Right lobe of liver (tissue), 6 donors: Measurements from ENCODE around the gene POU2F3. TPM values are rescaled to one million over a fixed set of nuclear protein-coding genes. Genes with fewer than 3 reads are reported as not detected.

Experiments
- ATAC-seq, 4 donors: fragments of 200-7000 bp; cut with Tn5 transposase; one replicate each; pipeline ENCODE4 v1.9.1; 2020; ENCODE audit warnings: mild to moderate bottlenecking in 4 of 4, moderate library complexity in 4 of 4
- DNase-seq, 3 donors: peaks; one replicate each; pipeline ENCODE4 v3.0.0-alpha.2; 2020
- H3K27ac ChIP-seq, 3 donors: fragments of 200-600 bp; one replicate each; pipeline ENCODE4 v1.8.0; 2022
- H3K27me3 ChIP-seq, 2 donors: fragments of 200-600 bp; one replicate each; pipeline ENCODE4 v1.8.0; 2022
- H3K36me3 ChIP-seq, 4 donors: fragments of 200-600 bp; sonication (generic) in 1 of 4; one replicate each; pipeline versions ENCODE4 v1.5.1 to v1.8.0; 2017 to 2022; ENCODE audit warnings: control low read depth in 1 of 4
- H3K4me1 ChIP-seq, 4 donors: fragments of 200-600 bp; sonication (generic) in 1 of 4; one replicate each; pipeline versions ENCODE4 v1.5.1 to v1.8.0; 2017 to 2022; ENCODE audit warnings: control low read depth in 1 of 4
- H3K4me3 ChIP-seq, 3 donors: fragments of 200-600 bp; one replicate each; pipeline ENCODE4 v1.8.0; 2022
- H3K9me3 ChIP-seq, 4 donors: fragments of 200-600 bp; sonication (generic) in 1 of 4; one replicate each; pipeline versions ENCODE4 v1.5.1 to v1.8.0; 2017 to 2022; ENCODE audit warnings: control low read depth in 1 of 4
- CTCF ChIP-seq, 4 donors: fragments of 200-600 bp in 3 of 4; fragments of 450-650 bp in 1 of 4; IDR thresholded peaks; one replicate each; pipeline versions ENCODE4 v1.5.1 to v1.8.0; 2016 to 2022; ENCODE audit warnings: antibody characterized with exemption in 4 of 4, mild to moderate bottlenecking in 2 of 4
- POLR2A ChIP-seq: fragments of 450-650 bp; IDR thresholded peaks from one replicate; pipeline ENCODE4 v1.6.1; 2017; ENCODE audit warnings: antibody characterized with exemption, mild to moderate bottlenecking
- WGBS: methylation state at CpG from one replicate; pipeline ENCODE4 v1.1.6; 2018; ENCODE audit warnings: low coverage, low lambda C conversion rate; ENCODE audit not compliant: insufficient coverage; ENCODE audit errors: missing lambda C conversion rate; 5-methylcytosine and 5-hydroxymethylcytosine counted together
- intact Hi-C, 2 donors: fragments of 100-400 bp; cut with DNase I; formaldehyde crosslinking; loops; one replicate each; pipeline versions ENCODE4 v1.11.2 to v1.14.1; 2022
- total RNA-seq, 6 experiments: library from RNA; depleted of rRNA in 2 of 6; stranded (reverse); fragments of >200 nt in 2 of 6; fragmentation: NEBNext Ultra II Directional in 3 of 6; extraction: Animal tissue kit (Norgen Biotek cat#: 25700) in 3 of 6; gene quantifications; one replicate each; pipeline versions ENCODE4 v1.1.0 to v1.2.4, GENCODE V29; 2016 to 2023
- donor health status: DM: no; HTN: yes; CAD: no.
- donor health status: DM: no; HTN: no; CAD: no.
- donor health status: DM: no; HTN: no; CAD: no.
- donor health status: DM: no; HTN: yes; CAD: no.
- donor health status: DM: no; HTN: yes; CAD: no.

Gene POU2F3
- total RNA-seq, 6 experiments from 2014 or later: not detected

GRCh38 chr11:120281143-120281795 is 41.3 kb downstream of the POU2F3 start:
- ATAC-seq (no peak), DNase-seq (no peak)
- H3K4me3 ChIP-seq: no peak overlapping the region
- 57% methylated on average over 6 of the region's 7 CpGs for WGBS
- H3K9me3 ChIP-seq: no peaks in the 10 kb centered on the region
- intact Hi-C loops: no loop called here
- no peak for TF ChIP-seq CTCF (IDR thresholded peaks at IDR 0.05)
- no peak for TF ChIP-seq POLR2A
- H3K27me3 ChIP-seq: no peaks in the 10 kb centered on the region
- no peaks in the 10 kb centered on the region for H3K4me1 ChIP-seq
- H3K27ac ChIP-seq: no peak overlapping the region
- H3K36me3 ChIP-seq: no peaks in the 10 kb centered on the region

- no peak overlapping the region for H3K27ac ChIP-seq
- H3K9me3 ChIP-seq: no peaks in the 10 kb centered on the region
- no peaks in the 10 kb centered on the region for H3K36me3 ChIP-seq
- H3K4me1 ChIP-seq: no peaks in the 10 kb centered on the region
- no peak for TF ChIP-seq CTCF (IDR thresholded peaks at IDR 0.05)
- ATAC-seq (peak in 1 of 4 donors; percentile 26), DNase-seq (no peak)
- WGBS: 60% methylated on average over 1 of the region's 2 CpGs
- no peak overlapping the region for H3K4me3 ChIP-seq
- intact Hi-C loops: no loop called here
- no peaks in the 10 kb centered on the region for H3K27me3 ChIP-seq
Observed at GRCh38 chr11:120283124-120283523, 43.2 kb downstream of the POU2F3 start.

- intact Hi-C loops: no loop called here
- peak in 2 of 4 donors; percentile 75 to 96 for ATAC-seq
- no peak for TF ChIP-seq POLR2A
- no peak for TF ChIP-seq CTCF (IDR thresholded peaks at IDR 0.05)
- no peaks in the 10 kb centered on the region for H3K4me1 ChIP-seq
- no peak overlapping the region for H3K4me3 ChIP-seq
- H3K36me3 ChIP-seq: no peaks in the 10 kb centered on the region
- no peak overlapping the region for H3K27ac ChIP-seq
- DNase-seq: peak in 1 of 3 donors; percentile 43
- H3K27me3 ChIP-seq: no peaks in the 10 kb centered on the region
- no peaks in the 10 kb centered on the region for H3K9me3 ChIP-seq
- WGBS: 64% methylated on average over 4 of the region's 6 CpGs
Observed at GRCh38 chr11:120284272-120284671, 44.3 kb downstream of the POU2F3 start.

- Histone ChIP-seq H3K36me3 (no peaks in the 10 kb centered on the region), H3K9me3 (no peaks in the 10 kb centered on the region), H3K4me3 (no peak overlapping the region), H3K27ac (no peak overlapping the region), H3K27me3 (no peaks in the 10 kb centered on the region), H3K4me1 (no peaks in the 10 kb centered on the region)
- WGBS: 64% methylated on average over 4 of the region's 4 CpGs
- TF ChIP-seq POLR2A (no peak), CTCF (IDR thresholded peaks at IDR 0.05) (no peak)
- no peak for DNase-seq
- intact Hi-C loops: no loop called here
- ATAC-seq: peak in 1 of 4 donors; percentile 45
Observed at GRCh38 chr11:120285256-120285655, 45.3 kb downstream of the POU2F3 start.

- ATAC-seq (no peak), DNase-seq (no peak)
- WGBS: 82% methylated on average over 2 of the region's 2 CpGs
- Histone ChIP-seq H3K4me3 (no peak overlapping the region), H3K36me3 (no peaks in the 10 kb centered on the region), H3K27me3 (no peaks in the 10 kb centered on the region), H3K9me3 (no peaks in the 10 kb centered on the region), H3K4me1 (peaks cover 0 to 10% (median 0%) of the 10 kb centered on the region in 4 donors), H3K27ac (no peak overlapping the region)
- TF ChIP-seq POLR2A (no peak), CTCF (IDR thresholded peaks at IDR 0.05) (no peak)
- intact Hi-C loops: no loop called here
Observed at GRCh38 chr11:120288021-120288420, 48.1 kb downstream of the POU2F3 start.
